GM12872 (cell line): ENCODE data around the gene TNFAIP2.

Experiments
- CTCF ChIP-seq: IDR thresholded peaks from 3 replicates; pipeline ENCODE4 v1.5.1; 2011; ENCODE audit warnings: low read depth, mild to moderate bottlenecking, low read length, moderate library complexity; ENCODE audit not compliant: insufficient read depth

The TNFAIP2 gene

GRCh38 chr14:103186241-103186822, 63.1 kb downstream of the TNFAIP2 start:
- no peak for TF ChIP-seq CTCF
